GM19455 (cell line): ENCODE data around the gene ZNF135.

ENCODE experiments used
- ATAC-seq: cut with Tn5 transposase; IDR thresholded peaks from one replicate; pipeline ENCODE4 v1.9.1; 2021; ENCODE audit not compliant: unreplicated experiment

Gene ZNF135

DNA sequence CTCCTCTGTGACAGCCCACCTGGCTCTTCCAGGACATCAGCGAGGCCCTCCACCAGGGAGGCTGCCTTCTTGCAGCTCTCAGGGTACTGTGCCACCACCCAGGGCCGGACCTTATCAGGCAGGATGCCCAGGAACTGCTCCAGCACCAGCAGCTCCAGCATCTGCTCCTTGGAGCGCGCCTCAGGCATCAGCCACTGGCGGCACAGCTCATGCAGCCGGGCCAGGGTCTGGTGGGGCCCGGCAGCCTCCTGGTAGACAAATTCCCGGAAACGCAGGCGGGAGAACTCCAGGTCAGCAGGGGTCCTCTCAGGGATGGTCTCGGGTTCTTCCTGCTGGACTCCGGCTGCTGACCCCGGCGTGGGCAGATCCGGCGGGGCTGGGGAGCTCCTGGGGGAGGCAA, 30.8 kb downstream of the ZNF135 start:
- no peak for ATAC-seq

DNA sequence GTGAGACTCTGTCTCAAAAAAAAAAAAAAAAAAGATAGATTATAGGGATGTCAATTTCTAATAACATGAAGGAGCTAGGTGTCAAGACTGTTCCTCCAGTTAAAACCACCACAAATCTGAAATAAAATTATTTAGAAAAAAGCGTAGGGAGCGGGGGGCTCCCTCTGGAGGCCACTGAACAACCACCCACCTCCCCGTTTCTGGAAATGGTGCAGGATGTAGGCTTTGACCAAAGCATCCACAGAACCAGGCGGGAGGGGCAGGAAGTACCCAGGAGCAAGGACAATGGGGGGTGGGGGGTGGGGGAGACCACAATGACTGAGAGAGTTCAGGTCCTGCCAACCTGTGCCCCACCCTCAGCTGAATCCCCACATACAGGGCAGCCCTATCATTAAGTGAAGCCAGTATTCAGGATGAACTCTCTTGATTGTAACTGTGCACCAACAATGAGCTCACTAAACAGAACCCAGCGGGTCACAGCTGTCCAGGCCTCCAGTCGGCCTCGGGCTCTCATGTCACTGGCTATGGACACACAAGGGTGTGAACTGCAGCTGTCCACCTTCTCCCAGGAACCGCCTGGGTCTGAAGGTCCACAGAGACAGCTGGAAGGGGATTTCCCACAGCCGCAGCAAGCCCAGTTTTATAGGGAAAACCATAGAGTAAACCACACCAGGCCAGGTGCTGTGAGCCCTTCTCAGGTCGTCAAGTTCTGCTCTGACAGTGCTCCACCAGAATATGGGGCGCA, 32.3 kb downstream of the ZNF135 start:
- no peak for ATAC-seq

DNA sequence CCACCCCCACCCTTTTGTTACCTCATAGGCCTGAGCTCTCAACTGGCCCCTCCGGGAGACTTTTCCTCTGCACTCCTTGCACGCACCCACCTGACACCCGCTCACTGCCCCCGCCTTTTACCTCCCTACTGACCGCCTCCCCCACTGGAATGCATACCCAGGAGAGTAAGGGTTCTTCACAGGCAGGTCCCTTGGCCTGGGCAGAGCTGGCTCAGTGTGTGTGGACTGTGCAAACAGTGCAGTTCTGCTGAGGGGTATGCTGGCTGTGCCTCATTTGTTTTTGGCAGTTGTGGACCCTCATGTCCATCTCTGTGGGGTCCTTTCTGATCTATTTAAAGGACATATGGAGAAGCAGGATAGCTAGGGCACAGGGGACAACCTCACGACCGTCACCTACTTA, 34.0 kb downstream of the ZNF135 start:
- no peak for ATAC-seq

DNA sequence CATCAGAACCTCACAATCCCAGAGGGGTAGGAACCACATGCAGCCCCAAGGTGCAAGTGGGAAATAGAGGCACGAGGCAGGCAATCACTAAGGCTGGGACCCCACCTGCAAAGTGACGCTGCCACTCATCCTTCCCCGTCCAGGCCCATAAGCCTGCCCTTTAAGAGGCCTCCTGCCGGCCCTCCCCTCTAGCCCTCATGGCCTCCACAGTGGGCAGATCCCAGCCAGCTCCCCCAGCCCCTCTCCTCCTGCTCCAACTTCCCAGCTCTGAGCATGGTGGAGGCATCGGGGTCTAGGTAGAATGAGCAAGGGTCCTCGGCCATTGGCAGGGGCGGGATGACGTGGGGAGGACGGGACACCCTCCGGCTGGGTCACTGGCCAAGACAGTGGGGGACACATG, 36.2 kb downstream of the ZNF135 start:
- ATAC-seq = no peak

DNA sequence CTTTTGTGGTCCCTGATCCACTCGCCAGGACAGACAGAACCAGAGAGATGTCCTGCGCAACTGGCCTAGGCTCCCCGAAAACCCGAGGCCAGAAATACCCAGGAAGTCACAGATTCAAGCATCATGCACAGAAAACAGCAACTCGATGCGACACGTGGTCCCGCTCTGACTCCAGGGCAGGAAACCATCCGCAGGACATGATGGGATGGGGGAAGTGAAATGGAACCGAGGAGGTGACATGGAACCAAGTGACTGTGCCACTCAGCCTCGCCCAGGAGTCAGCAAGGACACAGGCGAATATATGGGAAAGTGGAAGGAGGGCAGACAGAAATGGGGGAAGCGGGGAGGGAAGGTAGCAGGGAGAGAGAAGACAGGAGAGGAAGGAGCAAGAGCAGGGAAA, 37.8 kb downstream of the ZNF135 start:
- ATAC-seq = no peak

DNA sequence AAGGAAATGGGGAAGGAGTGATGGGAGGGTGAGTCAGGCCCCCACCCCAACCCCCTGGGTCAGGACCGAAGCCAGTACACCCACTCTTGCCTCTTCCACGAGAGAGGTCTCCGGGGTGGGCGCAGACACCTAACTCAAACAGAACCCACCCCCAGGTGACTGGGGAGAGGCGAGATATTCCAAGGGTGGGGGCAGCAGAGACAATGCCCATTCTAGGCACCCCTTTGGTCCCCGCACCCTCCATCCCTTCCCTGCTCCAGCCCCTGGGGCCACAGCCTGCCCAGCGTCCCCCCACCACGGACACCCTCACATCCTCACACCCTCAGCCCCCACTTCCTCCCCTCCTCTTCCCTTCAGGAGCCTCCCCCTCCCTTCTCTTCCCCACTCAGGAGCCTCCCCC, 38.3 kb downstream of the ZNF135 start:
- no peak for ATAC-seq

DNA sequence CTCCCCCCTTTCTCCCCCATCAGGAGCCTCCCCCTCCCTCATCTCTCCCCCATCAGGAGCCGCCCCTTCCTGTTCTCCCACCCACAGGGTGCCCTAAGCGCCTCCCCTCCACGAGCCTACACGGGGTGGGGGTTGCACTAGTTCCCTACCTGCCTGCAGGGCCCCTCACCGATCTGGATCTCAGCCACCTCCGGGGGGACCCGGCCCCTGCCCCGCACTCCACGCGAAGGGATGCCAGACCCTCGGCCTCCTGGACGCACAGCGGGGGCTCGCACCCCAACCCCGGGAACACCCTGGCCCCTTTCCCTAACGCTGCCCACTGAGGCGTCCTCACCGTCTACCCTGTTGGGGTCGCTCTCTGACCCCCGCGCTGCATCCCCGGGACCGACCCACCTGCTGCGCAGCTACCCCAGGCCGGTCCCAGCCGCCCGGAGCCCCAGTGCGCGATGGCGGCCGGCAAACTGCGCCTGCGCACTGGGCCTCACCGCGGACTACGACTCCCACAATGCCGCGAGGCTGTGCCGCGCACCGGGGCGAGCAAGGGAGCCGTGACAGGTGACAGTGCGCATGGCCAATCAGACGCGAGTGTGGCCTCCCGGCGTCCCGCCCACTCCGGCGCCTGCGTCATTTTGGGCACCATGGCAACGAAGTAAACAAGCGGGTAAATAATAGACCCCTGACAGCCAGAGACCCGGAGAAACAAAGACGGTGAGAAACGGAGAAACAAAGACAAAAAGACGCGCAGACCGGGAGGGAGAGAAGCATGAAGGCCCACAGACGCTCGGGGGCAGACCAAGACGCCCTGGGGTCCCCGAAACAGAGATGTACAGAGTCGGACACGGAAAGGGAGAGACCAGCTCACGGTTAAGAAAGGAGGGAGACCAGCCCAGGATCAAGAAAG, 38.9 kb downstream of the ZNF135 start, which contains the start of gene ZSCAN18:
Gene ZSCAN18 (minus strand): TSS at position 451 of the 901 bp plus-strand sequence. CDS start 7,964 bp downstream, outside the sequence.
- no peak for ATAC-seq

DNA sequence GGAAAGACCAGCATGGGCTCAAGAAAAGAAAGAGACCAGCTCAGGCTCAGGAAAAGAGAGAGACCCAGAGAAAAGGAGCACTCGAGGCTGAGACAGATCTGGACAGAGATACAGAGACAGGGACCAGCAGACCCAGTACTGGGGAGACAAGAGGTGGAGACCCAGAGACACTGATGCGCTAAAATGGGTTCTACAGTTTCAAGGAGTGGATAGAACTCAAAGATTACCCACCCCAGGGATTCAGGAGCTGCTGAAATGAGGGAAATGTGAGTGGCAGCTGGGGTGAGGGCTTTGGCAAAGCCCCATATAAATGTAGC, 39.6 kb downstream of the ZNF135 start:
- ATAC-seq = no peak

DNA sequence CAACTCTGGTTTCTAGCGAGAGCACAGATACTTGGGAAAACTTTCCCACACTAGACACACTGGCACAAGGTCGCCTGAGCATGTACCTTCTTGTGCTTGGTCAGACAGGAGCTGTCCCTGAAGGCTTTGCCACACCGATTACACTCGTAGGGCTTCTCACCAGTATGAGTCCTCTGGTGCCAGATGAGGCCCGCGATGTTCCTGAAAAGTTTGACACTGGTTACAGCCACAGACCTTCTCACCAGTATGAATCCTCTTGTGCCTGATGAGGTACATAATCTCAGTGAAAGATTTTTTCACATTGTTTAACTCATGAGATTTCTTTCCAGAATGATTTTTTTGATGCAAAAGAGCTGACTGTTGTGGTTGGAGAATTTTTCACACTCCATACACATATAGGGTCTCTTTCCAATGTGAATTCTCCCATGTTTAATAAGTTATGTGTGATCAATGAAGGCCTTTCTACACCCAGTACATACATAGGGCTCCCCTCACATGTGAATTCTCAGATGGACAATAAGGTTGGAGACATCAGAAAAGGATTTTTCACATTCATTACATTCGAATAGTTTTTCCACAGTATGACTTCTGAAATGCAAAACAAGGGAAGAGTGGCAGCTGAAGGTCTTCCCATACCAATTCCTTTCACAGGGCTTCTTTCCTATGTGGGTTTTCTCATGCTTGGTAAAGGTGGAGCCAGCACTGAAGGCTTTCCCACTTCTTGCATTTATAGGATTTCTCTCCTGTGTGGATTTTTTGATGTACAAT, 48.9 kb downstream of the ZNF135 start:
- ATAC-seq = no peak

DNA sequence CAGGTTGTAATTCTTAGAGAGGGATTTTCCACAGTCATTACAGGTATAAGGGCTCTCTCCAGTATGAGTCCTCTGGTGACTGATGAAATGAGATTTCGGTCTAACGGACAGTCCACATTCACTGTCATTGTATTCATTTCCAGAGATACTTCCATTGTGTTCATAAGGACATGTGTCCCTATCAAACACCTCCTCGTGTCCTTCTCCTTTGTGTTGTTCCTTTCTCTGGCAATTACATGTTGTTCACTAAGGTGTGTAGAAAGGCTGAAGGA, 49.4 kb downstream of the ZNF135 start:
- ATAC-seq = no peak

DNA sequence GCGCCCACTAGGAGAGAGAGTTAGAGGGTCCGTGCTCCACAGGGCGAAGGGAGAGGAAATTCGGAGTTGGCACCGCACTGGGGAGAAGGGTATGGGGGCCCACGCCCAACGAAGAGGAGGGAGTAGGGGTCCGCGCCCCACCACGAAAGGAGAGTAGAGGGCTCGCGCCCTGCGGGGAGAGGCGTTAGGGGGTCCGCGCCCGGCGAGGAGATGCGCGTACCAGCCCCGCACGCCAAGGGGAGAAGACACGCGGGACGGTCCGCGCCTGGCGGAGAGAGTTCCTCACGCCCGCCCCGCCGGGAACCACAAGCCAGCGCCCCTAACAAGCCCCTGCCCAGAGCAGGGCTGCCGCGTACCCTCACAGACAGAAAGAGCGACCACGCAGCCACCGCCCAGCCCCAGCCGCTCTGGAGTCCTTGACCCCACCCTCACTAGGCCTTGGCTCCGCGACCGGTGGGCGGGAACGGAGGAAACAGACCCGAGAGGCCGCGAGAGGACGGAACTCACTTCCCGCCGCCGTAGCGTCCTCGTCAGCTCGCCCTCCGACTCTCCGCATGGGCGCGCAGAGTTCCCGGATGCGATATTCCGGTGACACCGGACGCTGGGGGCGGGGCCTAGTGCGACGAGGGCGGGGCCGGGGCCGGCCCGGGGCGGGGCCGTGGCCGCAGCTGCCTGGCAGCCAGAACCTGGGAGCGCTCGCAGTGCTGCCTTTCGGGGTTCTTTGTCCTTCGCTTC, 58.9 kb downstream of the ZNF135 start:
- no peak for ATAC-seq

DNA sequence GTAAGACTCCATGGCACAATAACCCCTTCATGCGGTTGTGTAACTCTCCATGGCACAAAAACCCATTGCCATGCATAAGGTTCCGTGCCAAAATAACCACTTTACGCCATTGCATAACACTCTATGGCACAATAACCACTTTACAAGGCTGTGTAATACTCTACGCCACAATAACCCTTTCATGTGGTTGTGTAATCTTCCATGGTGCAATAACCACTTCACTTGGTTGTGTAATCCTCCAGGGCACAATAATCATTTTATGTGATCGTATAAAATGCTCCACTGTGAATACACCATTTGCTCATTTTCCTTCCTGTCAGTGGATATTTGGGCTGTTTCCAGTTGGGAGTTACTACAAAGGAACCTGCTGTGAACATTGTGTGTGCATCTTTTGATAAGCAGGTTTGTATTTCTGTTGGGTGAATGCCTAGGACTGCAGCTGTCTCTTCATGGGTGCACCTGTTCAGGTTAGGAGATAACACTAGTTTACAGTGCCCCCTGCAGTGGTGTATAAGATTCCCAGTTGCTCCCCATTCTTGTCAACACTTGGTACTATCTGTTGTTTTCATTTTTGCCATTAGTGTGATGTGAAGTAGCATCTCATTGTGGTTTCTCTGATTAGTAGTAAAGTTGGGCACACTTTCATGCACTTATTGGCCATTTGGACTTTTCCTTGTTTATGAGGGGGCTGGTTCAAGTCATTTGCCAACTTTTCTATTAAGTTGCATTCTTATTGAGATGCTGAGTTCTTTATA, 60.1 kb downstream of the ZNF135 start:
- ATAC-seq = no peak
